Tibial nerve (tissue), 4 donors: Measurements from ENCODE around the gene SIGLEC12. TPM values are rescaled to one million over a fixed set of nuclear protein-coding genes. Genes with fewer than 3 reads are reported as not detected.
"Not testable (repeated sequence)": the region's sequence is repeated elsewhere in the genome, so short reads cannot be mapped to it uniquely, and the experiment has no call there.

Experiments used
- DNase-seq, 2 donors: peaks; one replicate each; pipeline ENCODE4 v3.0.0-alpha.2; 2019; ENCODE audit warnings: low spot score in 2 of 2
- H3K27ac ChIP-seq, 4 donors: fragments of 200-600 bp; sonication (generic) in 3 of 4; one replicate each; pipeline ENCODE4 v1.5.1; 2017 to 2019; ENCODE audit warnings: mild to moderate bottlenecking in 1 of 4
- H3K27me3 ChIP-seq, 2 donors: fragments of 200-600 bp; sonication (generic) in 1 of 2; one replicate each; pipeline versions ENCODE4 v1.5.1 to v1.6.0; 2017 to 2019
- H3K36me3 ChIP-seq, 3 donors: fragments of 200-600 bp; sonication (generic); one replicate each; pipeline ENCODE4 v1.5.1; 2018 to 2019
- H3K4me1 ChIP-seq, 4 donors: fragments of 200-600 bp; sonication (generic) in 3 of 4; one replicate each; pipeline ENCODE4 v1.5.1; 2017 to 2019
- H3K4me3 ChIP-seq, 4 donors: fragments of 200-600 bp; sonication (generic) in 3 of 4; one replicate each; pipeline ENCODE4 v1.5.1; 2017 to 2019; ENCODE audit warnings: mild to moderate bottlenecking in 1 of 4, moderate library complexity in 1 of 4
- H3K9me3 ChIP-seq, 4 donors: fragments of 200-600 bp; sonication (generic) in 3 of 4; one replicate each; pipeline ENCODE4 v1.5.1; 2017 to 2019
- CTCF ChIP-seq, 5 experiments: fragments of 200-600 bp in 3 of 5; fragments of 450-650 bp in 2 of 5; sonication (generic) in 3 of 5; IDR thresholded peaks; one replicate each; pipeline ENCODE4 v1.5.1; 2016 to 2019; ENCODE audit warnings: antibody characterized with exemption in 5 of 5, mild to moderate bottlenecking in 3 of 5, moderate library complexity in 2 of 5
- EP300 ChIP-seq, 2 donors: sonication (generic); formaldehyde crosslinking; IDR thresholded peaks; one replicate each; pipeline ENCODE4 v1.6.1; 2017; ENCODE audit warnings: antibody characterized with exemption in 2 of 2, mild to moderate bottlenecking in 1 of 2
- POLR2A ChIP-seq, 2 donors: fragments of 450-650 bp; IDR thresholded peaks; one replicate each; pipeline ENCODE4 v1.6.1; 2017; ENCODE audit warnings: antibody characterized with exemption in 2 of 2, mild to moderate bottlenecking in 2 of 2, moderate library complexity in 2 of 2
- WGBS, 2 donors: methylation state at CpG; one replicate each; pipeline ENCODE4 v1.1.5; 2018; 5-methylcytosine and 5-hydroxymethylcytosine counted together
- total RNA-seq, 4 donors: library from RNA; depleted of rRNA; stranded (reverse); fragments of >200 nt; gene quantifications; one replicate each; pipeline ENCODE4 v1.1.0, GENCODE V29; 2016

SIGLEC12 gene
- total RNA-seq, 4 donors from 2014 or later: 0.66 TPM; not detected in 3

DNA sequence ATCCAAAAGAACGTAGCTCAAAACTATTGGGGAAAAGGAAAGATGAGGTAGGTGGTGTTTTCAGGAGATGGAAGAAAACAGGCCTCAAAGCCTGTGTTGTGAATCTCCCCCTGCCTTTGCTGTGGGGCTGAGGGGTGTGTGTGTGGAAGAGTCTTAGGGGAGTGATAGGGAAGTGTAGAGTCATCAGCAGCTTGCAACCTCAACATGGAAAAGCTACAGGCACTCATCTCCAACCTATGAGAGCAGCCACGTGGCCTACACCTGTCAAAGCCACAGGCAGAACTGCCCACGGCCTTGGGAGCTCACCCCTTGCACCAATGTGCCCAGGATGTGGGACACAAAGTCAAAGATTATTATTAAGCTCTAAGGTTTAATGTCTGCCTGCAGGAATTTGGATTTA, 4.3 kb upstream of the SIGLEC12 start:
- H3K27ac ChIP-seq: no peak overlapping the region
- no peak overlapping the region for H3K4me3 ChIP-seq
- H3K36me3 ChIP-seq: no peaks in the 10 kb centered on the region
- DNase-seq: no peak
- H3K9me3 ChIP-seq: peaks cover 0 to 14% (median 0%) of the 10 kb centered on the region in 4 donors
- 27 to 38% methylated on average over 3 of the region's 3 CpGs for WGBS, 2 donors
- H3K27me3 ChIP-seq: peaks cover 0 to 3% of the 10 kb centered on the region in 2 donors
- no peaks in the 10 kb centered on the region for H3K4me1 ChIP-seq
- TF ChIP-seq EP300 (IDR thresholded peaks at IDR 0.05) (no peak), POLR2A (IDR thresholded peaks at IDR 0.05) (no peak), CTCF (IDR thresholded peaks at IDR 0.05) (no peak)

- DNase-seq: no peak
- TF ChIP-seq CTCF (IDR thresholded peaks at IDR 0.05): no peak
- TF ChIP-seq POLR2A (IDR thresholded peaks at IDR 0.05): no peak
- no peak for TF ChIP-seq EP300 (IDR thresholded peaks at IDR 0.05)
- H3K9me3 ChIP-seq: peaks cover 0 to 14% (median 0%) of the 10 kb centered on the region in 4 donors
- no peaks in the 10 kb centered on the region for H3K36me3 ChIP-seq
- no peaks in the 10 kb centered on the region for H3K4me1 ChIP-seq
- no peak overlapping the region for H3K27ac ChIP-seq
- H3K4me3 ChIP-seq: no peak overlapping the region
- no peaks in the 10 kb centered on the region for H3K27me3 ChIP-seq
- 50 to 63% methylated on average over 3 of the region's 3 CpGs for WGBS, 2 donors
These were observed 2.3 kb upstream of the SIGLEC12 start for GRCh38 chr19:51503896-51504295.

DNA sequence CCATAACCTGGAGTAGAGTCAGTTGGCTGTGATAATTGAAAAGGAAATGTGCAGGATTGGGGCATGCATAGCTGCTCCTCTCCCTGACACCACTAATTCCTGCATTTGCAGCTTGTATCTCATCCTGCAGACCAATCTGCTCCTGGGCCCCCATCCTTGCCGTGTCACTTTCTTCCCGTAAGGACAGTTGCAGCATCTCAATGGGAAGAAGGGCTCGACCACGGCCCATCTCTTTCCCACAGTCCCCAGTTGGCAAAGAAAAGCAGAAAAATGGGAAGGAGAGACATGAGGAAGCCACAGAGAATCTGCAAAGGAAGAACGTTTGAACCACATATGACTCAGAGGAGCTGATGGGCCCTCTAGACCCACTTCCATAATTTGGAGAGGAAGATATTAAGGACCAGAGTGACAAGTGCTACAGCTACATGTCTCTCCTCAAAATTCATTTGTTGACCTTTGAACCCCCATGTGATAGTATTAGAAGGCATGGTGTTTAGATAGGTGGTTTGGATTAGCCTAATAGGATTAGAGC, 1.8 kb upstream of the SIGLEC12 start:
- no peak for DNase-seq
- TF ChIP-seq POLR2A (IDR thresholded peaks at IDR 0.05) (no peak), CTCF (IDR thresholded peaks at IDR 0.05) (no peak), EP300 (IDR thresholded peaks at IDR 0.05) (no peak)
- H3K9me3 ChIP-seq: peaks cover 0 to 14% (median 0%) of the 10 kb centered on the region in 4 donors
- WGBS, 2 donors: 77 to 79% methylated on average over 5 of the region's 5 CpGs
- H3K27me3 ChIP-seq: no peaks in the 10 kb centered on the region
- H3K27ac ChIP-seq: no peak overlapping the region
- no peaks in the 10 kb centered on the region for H3K4me1 ChIP-seq
- no peaks in the 10 kb centered on the region for H3K36me3 ChIP-seq
- no peak overlapping the region for H3K4me3 ChIP-seq

- DNase-seq, H3K36me3 ChIP-seq, H3K27me3 ChIP-seq, H3K27ac ChIP-seq, H3K4me3 ChIP-seq, H3K4me1 ChIP-seq: not testable (repeated sequence)
- peaks cover 0 to 14% (median 0%) of the 10 kb centered on the region in 4 donors for H3K9me3 ChIP-seq
- 55 to 63% methylated on average over 7 to 8 of the region's 8 CpGs for WGBS, 2 donors
These were observed 669 bp downstream of the SIGLEC12 start for GRCh38 chr19:51500931-51501330.

DNA sequence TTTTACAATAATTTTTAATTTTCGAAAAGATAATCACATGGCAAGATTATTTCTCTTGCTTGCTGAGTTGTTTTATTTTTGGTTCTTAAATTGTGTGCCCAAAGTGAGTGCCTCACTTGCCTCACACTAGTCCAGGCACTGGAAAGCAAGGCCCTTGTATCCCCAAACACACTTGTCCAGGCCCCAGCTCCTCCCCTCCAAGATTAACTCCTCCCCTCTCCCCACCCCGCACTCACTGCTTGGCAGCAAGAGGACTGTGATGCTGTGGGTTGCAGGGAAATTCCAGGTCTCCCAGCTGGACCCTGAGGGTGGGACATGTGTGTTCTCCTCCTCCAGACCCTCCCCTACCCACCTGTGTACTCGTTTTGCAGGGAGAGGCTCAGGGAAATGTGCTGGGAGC, 3.9 kb downstream of the SIGLEC12 start:
- 42 to 50% methylated on average over 3 of the region's 3 CpGs for WGBS, 2 donors
- DNase-seq: no peak
- H3K36me3 ChIP-seq: no peaks in the 10 kb centered on the region
- TF ChIP-seq CTCF (IDR thresholded peaks at IDR 0.05): no peak
- TF ChIP-seq POLR2A (IDR thresholded peaks at IDR 0.05): no peak
- TF ChIP-seq EP300 (IDR thresholded peaks at IDR 0.05): no peak
- no peak overlapping the region for H3K4me3 ChIP-seq
- no peaks in the 10 kb centered on the region for H3K27me3 ChIP-seq
- no peaks in the 10 kb centered on the region for H3K4me1 ChIP-seq
- H3K27ac ChIP-seq: no peak overlapping the region
- H3K9me3 ChIP-seq: no peaks in the 10 kb centered on the region

DNA sequence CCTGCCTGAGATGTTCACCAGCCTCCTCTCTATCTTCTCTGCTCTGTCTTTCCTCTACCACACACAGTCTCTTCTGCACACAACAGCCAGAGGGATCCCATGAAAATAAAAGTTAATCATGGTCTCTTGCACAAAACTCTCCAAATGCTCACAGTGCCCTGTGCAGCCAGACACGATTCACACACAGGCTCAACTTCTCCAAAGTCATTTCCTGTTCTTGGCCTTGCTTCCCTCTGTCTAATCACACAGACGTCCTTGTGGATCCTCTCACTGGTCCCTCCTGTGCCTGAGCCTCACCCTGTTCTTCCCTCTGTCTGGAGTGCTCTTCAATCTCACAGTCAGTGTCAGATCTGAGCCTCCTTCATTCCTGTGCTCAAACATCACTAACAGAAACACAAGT, 7.8 kb downstream of the SIGLEC12 start:
- Histone ChIP-seq H3K36me3 (no peaks in the 10 kb centered on the region), H3K27ac (no peak overlapping the region), H3K9me3 (no peaks in the 10 kb centered on the region), H3K4me3 (no peak overlapping the region), H3K27me3 (no peaks in the 10 kb centered on the region), H3K4me1 (no peaks in the 10 kb centered on the region)
- no peak for TF ChIP-seq EP300 (IDR thresholded peaks at IDR 0.05)
- TF ChIP-seq POLR2A (IDR thresholded peaks at IDR 0.05): no peak
- no peak for TF ChIP-seq CTCF (IDR thresholded peaks at IDR 0.05)
- DNase-seq: no peak
- 25 to 26% methylated on average over 2 of the region's 2 CpGs for WGBS, 2 donors
